ENCODE results near the gene FOXC2. TPM values are rescaled to one million over a fixed set of nuclear protein-coding genes. Genes with fewer than 3 reads are reported as not detected.

FOXC2 gene
- total and polyA plus RNA-seq, 9 of the 15 experiments (the other 6 are each of a cell fraction or from before 2014, with no cell fraction given), result 0.01 to 0.11 (median 0.10) TPM; not detected in 5

GRCh38 chr16:86571530-86571915 is 4.9 kb downstream of the FOXC2 start (continued):
- TF ChIP-seq CHD7 (IDR thresholded peaks at IDR 0.05; ENCODE audit: low read depth, low read length) (no peak), ZNF121 (CRISPR knock-in tag; conservative IDR thresholded peaks at IDR 0.05) (no peak), SRSF9 (IDR thresholded peaks at IDR 0.05; ENCODE audit: borderline replicate concordance, low read depth, low read length) (no peak)
